ENCODE results near the gene MXRA7.

DNA sequence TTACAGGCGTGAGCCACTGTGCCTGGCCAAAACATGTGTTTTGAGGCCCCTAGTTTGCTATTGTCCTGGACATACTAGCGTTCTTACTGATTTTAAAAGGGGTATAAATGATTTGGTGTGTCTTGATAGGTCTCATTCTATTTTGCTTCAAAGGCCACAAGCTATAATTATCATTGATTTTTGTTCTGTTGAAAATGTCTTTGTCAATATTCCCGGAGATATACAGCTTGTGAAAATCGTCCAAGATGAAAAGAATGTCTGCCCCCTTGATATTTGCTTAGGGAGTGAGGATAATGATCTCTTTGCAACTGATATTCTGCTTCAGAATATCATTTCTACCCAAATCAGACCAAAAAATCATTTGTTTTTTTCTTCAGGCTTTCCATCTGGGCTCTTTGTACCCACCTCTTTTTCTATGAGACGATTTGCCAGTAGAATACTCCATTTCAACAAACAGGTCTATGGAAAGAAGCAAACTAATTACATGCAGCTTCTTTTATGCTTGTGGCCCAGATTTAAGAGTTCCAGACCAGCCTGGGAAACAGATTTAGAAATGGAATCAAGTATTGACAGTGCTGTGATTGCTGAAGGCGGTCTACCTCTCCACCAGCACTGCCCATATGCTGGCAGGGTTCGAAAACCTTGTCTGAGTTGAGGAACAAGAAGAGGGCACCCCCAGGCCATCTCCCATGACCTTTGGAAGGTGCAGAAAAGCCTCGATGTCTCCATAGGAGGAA, 53.1 kb downstream of the MXRA7 start:
- TF ChIP-seq, protein P1, sequence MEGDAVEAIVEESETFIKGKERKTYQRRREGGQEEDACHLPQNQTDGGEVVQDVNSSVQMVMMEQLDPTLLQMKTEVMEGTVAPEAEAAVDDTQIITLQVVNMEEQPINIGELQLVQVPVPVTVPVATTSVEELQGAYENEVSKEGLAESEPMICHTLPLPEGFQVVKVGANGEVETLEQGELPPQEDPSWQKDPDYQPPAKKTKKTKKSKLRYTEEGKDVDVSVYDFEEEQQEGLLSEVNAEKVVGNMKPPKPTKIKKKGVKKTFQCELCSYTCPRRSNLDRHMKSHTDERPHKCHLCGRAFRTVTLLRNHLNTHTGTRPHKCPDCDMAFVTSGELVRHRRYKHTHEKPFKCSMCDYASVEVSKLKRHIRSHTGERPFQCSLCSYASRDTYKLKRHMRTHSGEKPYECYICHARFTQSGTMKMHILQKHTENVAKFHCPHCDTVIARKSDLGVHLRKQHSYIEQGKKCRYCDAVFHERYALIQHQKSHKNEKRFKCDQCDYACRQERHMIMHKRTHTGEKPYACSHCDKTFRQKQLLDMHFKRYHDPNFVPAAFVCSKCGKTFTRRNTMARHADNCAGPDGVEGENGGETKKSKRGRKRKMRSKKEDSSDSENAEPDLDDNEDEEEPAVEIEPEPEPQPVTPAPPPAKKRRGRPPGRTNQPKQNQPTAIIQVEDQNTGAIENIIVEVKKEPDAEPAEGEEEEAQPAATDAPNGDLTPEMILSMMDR (IDR thresholded peaks at IDR 0.05; ENCODE audit: insufficient read depth, low read length, poor library complexity, severe bottlenecking), result no peak
- no peak for TF ChIP-seq EZH2phosphoT487 (conservative IDR thresholded peaks at IDR 0.05; ENCODE audit: low read length)
